Sigmoid colon (tissue), 7 donors: ENCODE data around the gene AUTS2. TPM values are rescaled to one million over a fixed set of nuclear protein-coding genes. Genes with fewer than 3 reads are reported as not detected.

Experiments
- DNase-seq: peaks from one replicate; pipeline ENCODE4 v3.0.0-alpha.2; 2019
- H3K27ac ChIP-seq, 4 donors: fragments of 200-600 bp; sonication (generic); one replicate each; pipeline ENCODE4 v1.5.1; 2016 to 2019; ENCODE audit warnings: mild to moderate bottlenecking in 1 of 4
- H3K27me3 ChIP-seq, 3 donors: fragments of 200-600 bp; sonication (generic); one replicate each; pipeline ENCODE4 v1.5.1; 2019; ENCODE audit warnings: mild to moderate bottlenecking in 1 of 3
- H3K36me3 ChIP-seq, 4 donors: fragments of 200-600 bp; sonication (generic); one replicate each; pipeline ENCODE4 v1.5.1; 2016 to 2019
- H3K4me1 ChIP-seq, 4 donors: fragments of 200-600 bp; sonication (generic); one replicate each; pipeline ENCODE4 v1.5.1; 2017 to 2019
- H3K4me3 ChIP-seq, 4 donors: fragments of 200-600 bp; sonication (generic); one replicate each; pipeline ENCODE4 v1.5.1; 2017 to 2019; ENCODE audit warnings: mild to moderate bottlenecking in 2 of 4, moderate library complexity in 1 of 4
- H3K9me3 ChIP-seq, 4 donors: fragments of 200-600 bp in 3 of 4; sonication (generic) in 3 of 4; one replicate each; pipeline versions ENCODE4 v1.5.1 to v1.6.1; 2013 to 2019
- EP300 ChIP-seq, 4 donors: sonication (generic); formaldehyde crosslinking; IDR thresholded peaks; one replicate each; pipeline ENCODE4 v1.6.1; 2017; ENCODE audit warnings: antibody characterized with exemption in 4 of 4
- POLR2A ChIP-seq, 2 donors: fragments of 450-650 bp; IDR thresholded peaks; one replicate each; pipeline ENCODE4 v1.6.1; 2016; ENCODE audit warnings: antibody characterized with exemption in 2 of 2, mild to moderate bottlenecking in 2 of 2, moderate library complexity in 2 of 2
- POLR2AphosphoS5 ChIP-seq, 4 donors: sonication (generic); formaldehyde crosslinking; IDR thresholded peaks; one replicate each; pipeline ENCODE4 v1.6.1; 2017; ENCODE audit warnings: antibody characterized with exemption in 4 of 4
- WGBS, 2 donors: extraction: QIAGEN DNeasy Blood & Tissue Kit; methylation state at CpG; one replicate each; pipeline ENCODE4 v1.1.7; 2013; 5-methylcytosine and 5-hydroxymethylcytosine counted together
- intact Hi-C: fragments of 100-400 bp; cut with DNase I; formaldehyde crosslinking; loops from one replicate; pipeline ENCODE4 v1.15.1; 2023
- polyA plus RNA-seq, 3 donors: library from polyadenylated mRNA; stranded (reverse); fragments of 200-250 nt; gene quantifications; one replicate each; pipeline ENCODE4 v1.2.3, GENCODE V29; 2013
- total RNA-seq, 4 donors: library from RNA; depleted of rRNA; stranded (reverse); fragments of >200 nt; gene quantifications; one replicate each; pipeline ENCODE4 v1.1.0, GENCODE V29; 2016
- TF ChIP-seq, protein P1 (sequence below), 4 experiments: fragments of 450-650 bp in 3 of 4; fragments of 200-600 bp in 1 of 4; IDR thresholded peaks; one replicate each; pipeline ENCODE4 v1.5.1; 2016 to 2019; ENCODE audit warnings: antibody characterized with exemption in 4 of 4, mild to moderate bottlenecking in 3 of 4, moderate library complexity in 2 of 4
- donor health status: healthy with polysubstance abuse.
- donor health status: Bipolar disorder and iron deficiency.
- donor health status: healthy.

Gene AUTS2
- total and polyA plus RNA-seq, 7 donors, result 3.6 to 55.7 (median 25.5) TPM

GRCh38 chr7:69934144-69934903 is 336.0 kb downstream of the AUTS2 start:
- WGBS, 2 donors, result 53 to 76% methylated on average over 5 of the region's 5 CpGs
- intact Hi-C loops, result no loop called here
- no peak for TF ChIP-seq EP300 (IDR thresholded peaks at IDR 0.05)
- TF ChIP-seq POLR2AphosphoS5 (IDR thresholded peaks at IDR 0.05), result peak in 2 of 4 donors; percentile 2 to 4

DNA sequence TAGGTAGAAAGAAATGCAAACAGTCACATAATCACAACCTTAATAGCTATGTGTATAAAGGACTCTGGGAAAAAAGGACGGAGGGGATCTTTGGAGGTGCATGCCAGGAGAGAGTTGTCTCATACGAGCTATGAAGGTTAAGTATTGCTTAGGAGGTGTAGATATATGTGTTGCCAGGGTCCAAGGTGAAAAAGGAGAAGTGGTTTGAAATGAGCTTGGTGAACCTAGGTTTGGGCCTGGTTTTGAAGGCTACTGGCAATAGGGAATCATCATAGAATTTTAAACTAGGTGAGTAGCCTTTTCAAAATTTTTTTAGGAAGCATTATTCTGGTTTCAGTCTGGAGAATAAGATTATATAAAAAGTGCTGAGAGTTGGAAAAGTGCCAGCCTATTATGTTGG is 336.8 kb downstream of the AUTS2 start:
- no peak overlapping the region for H3K27ac ChIP-seq
- 55 to 83% methylated on average over 2 of the region's 2 CpGs for WGBS, 2 donors
- H3K27me3 ChIP-seq, result no peaks in the 10 kb centered on the region
- no peak for DNase-seq
- TF ChIP-seq EP300 (IDR thresholded peaks at IDR 0.05) (no peak), POLR2A (IDR thresholded peaks at IDR 0.05) (no peak), POLR2AphosphoS5 (IDR thresholded peaks at IDR 0.05) (no peak)
- TF ChIP-seq, protein P1, sequence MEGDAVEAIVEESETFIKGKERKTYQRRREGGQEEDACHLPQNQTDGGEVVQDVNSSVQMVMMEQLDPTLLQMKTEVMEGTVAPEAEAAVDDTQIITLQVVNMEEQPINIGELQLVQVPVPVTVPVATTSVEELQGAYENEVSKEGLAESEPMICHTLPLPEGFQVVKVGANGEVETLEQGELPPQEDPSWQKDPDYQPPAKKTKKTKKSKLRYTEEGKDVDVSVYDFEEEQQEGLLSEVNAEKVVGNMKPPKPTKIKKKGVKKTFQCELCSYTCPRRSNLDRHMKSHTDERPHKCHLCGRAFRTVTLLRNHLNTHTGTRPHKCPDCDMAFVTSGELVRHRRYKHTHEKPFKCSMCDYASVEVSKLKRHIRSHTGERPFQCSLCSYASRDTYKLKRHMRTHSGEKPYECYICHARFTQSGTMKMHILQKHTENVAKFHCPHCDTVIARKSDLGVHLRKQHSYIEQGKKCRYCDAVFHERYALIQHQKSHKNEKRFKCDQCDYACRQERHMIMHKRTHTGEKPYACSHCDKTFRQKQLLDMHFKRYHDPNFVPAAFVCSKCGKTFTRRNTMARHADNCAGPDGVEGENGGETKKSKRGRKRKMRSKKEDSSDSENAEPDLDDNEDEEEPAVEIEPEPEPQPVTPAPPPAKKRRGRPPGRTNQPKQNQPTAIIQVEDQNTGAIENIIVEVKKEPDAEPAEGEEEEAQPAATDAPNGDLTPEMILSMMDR (IDR thresholded peaks at IDR 0.05), result no peak
- H3K4me1 ChIP-seq, result peaks cover 0 to 20% (median 10%) of the 10 kb centered on the region in 4 donors
- no peaks in the 10 kb centered on the region for H3K9me3 ChIP-seq
- intact Hi-C loops, result no loop called here
- H3K4me3 ChIP-seq, result no peak overlapping the region
- no peaks in the 10 kb centered on the region for H3K36me3 ChIP-seq

More at GRCh38 chr7:69934144-69934903, 336.0 kb downstream of the AUTS2 start:
- Histone ChIP-seq H3K4me3 (no peak overlapping the region), H3K27ac (no peak overlapping the region), H3K36me3 (no peaks in the 10 kb centered on the region), H3K9me3 (no peaks in the 10 kb centered on the region), H3K4me1 (peaks cover 0 to 20% (median 10%) of the 10 kb centered on the region in 4 donors), H3K27me3 (no peaks in the 10 kb centered on the region)
- DNase-seq, result no peak

DNA sequence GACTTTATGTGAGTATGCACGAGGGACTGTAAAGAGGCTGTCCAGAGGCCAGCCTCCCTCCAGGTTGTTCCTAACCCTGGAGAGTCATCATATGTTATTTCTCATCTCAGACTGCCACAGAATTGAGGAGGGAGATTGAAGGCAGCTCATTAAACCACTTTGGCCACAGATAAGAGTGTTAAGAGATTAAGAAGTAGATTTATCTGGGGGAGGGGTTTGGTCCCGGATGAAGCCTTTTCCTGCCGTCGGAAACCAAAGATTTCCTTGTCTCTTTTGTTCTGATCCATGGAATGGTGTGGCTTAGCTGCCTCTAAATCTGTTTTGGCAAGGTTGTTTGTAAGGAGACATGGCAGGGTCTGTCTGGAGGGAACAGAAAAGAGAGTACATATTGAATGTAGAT is 338.8 kb downstream of the AUTS2 start:
- intact Hi-C loops, result no loop called here
- no peak for TF ChIP-seq POLR2A (IDR thresholded peaks at IDR 0.05)
- TF ChIP-seq, protein P1 (IDR thresholded peaks at IDR 0.05), result no peak
- no peak for TF ChIP-seq EP300 (IDR thresholded peaks at IDR 0.05)
- no peak for TF ChIP-seq POLR2AphosphoS5 (IDR thresholded peaks at IDR 0.05)
- 73 to 89% methylated on average over 4 of the region's 4 CpGs for WGBS, 2 donors

DNA sequence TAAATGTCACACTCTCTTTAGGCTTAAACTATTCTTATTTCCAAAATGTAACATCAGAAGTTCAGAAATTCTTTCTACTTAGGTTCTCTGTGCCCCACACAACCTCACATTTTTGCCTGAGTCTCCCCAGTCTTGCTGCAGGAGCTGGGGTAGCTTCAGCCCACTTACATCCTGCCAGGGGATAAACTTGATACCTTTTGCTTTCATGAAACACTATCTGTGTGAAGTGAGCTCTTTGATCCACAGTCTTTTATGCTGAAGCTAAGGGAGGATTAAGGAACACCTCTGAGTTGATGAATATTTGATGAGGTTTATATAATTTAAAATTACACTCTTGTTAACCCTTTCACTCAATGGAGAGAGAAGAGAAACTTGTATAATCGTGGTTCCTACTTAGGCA is 341.0 kb downstream of the AUTS2 start:
- TF ChIP-seq EP300 (IDR thresholded peaks at IDR 0.05) (no peak), POLR2A (IDR thresholded peaks at IDR 0.05) (no peak), POLR2AphosphoS5 (IDR thresholded peaks at IDR 0.05) (no peak)
- TF ChIP-seq, protein P1 (IDR thresholded peaks at IDR 0.05), result no peak
- Histone ChIP-seq H3K4me3 (no peak overlapping the region), H3K4me1 (peaks cover 0 to 15% (median 12%) of the 10 kb centered on the region in 4 donors), H3K9me3 (no peaks in the 10 kb centered on the region), H3K27ac (no peak overlapping the region), H3K27me3 (no peaks in the 10 kb centered on the region), H3K36me3 (no peaks in the 10 kb centered on the region)
- 59 to 78% methylated on average over 1 of the region's 1 CpG for WGBS, 2 donors
- DNase-seq, result no peak
- intact Hi-C loops, result no loop called here

More for the DNA sequence above, 338.8 kb downstream of the AUTS2 start:
- no peaks in the 10 kb centered on the region for H3K27me3 ChIP-seq
- no peaks in the 10 kb centered on the region for H3K9me3 ChIP-seq
- DNase-seq, result no peak
- no peak overlapping the region for H3K27ac ChIP-seq
- H3K36me3 ChIP-seq, result no peaks in the 10 kb centered on the region
- peaks cover 0 to 19% (median 13%) of the 10 kb centered on the region in 4 donors for H3K4me1 ChIP-seq
- no peak overlapping the region for H3K4me3 ChIP-seq

DNA sequence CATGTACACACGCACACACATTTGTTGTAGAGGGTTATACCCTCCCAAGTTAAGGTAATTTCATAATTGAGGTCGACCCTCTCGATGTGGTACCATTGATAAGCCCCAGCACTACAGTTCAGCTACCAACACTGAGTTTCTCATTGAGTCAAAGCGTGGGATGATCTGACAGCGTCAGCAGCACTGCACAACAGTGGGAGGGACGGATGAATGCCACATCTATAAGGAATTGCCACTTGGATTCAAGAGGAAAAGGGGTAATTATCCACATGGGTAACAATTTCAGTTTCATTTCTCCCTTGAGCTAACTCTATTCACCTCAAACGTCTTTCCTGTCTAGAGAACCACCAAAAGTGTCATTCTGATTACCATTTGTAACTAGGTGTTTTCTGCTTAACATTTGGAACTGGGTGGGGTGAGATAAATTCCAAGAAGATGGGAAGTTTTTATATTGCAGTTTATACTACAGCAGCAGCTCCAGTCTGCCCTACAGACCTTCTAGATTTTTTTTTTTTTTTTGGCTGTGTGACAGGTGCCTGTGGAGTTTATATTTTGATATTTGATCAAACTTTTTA is 342.9 kb downstream of the AUTS2 start:
- no peak for TF ChIP-seq EP300 (IDR thresholded peaks at IDR 0.05)
- TF ChIP-seq POLR2AphosphoS5 (IDR thresholded peaks at IDR 0.05), result no peak
- TF ChIP-seq, protein P1 (IDR thresholded peaks at IDR 0.05), result no peak
- TF ChIP-seq POLR2A (IDR thresholded peaks at IDR 0.05), result no peak
- WGBS, 2 donors, result 63 to 79% methylated on average over 7 of the region's 7 CpGs
- intact Hi-C loops, result no loop called here

More for the DNA sequence above, 342.9 kb downstream of the AUTS2 start:
- Histone ChIP-seq H3K4me1 (peaks cover 0 to 6% (median 2%) of the 10 kb centered on the region in 4 donors), H3K27me3 (no peaks in the 10 kb centered on the region), H3K36me3 (no peaks in the 10 kb centered on the region), H3K27ac (no peak overlapping the region), H3K4me3 (no peak overlapping the region), H3K9me3 (no peaks in the 10 kb centered on the region)
- no peak for DNase-seq
